Suppressor macrophage (primary cell): ENCODE results near the gene SLC6A18.
"Not testable (repeated sequence)": the region's sequence is repeated elsewhere in the genome, so short reads cannot be mapped to it uniquely, and the experiment has no call there.

Experiments used
- DNase-seq, 4 experiments: peaks; one replicate each; pipeline ENCODE4 v3.0.0-alpha.2; 2020 to 2022

The SLC6A18 gene

DNA sequence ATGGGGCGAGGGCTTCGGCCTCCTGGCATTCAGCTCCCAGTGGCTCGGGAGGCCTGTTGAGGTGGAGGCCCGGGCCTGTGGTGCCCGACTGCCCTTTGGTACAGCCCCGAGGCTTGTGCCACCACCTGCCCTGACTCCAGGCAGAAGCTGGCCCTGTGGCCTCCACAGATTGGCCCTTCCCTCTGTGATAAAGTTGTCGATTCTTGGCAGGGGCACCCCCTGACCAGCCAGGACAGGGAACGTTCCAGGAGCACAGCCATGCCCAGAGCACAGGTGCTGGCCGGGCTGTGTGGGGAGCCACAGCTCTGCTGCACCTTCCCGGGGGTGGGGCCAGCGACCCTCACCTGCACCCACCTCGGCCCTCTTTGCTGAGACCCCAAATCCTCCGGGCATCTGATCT lies 32.7 kb downstream of the SLC6A18 start:
- no peak for DNase-seq

GRCh38 chr5:1259806-1260480 lies 34.8 kb downstream of the SLC6A18 start:
- DNase-seq: no peak

DNA sequence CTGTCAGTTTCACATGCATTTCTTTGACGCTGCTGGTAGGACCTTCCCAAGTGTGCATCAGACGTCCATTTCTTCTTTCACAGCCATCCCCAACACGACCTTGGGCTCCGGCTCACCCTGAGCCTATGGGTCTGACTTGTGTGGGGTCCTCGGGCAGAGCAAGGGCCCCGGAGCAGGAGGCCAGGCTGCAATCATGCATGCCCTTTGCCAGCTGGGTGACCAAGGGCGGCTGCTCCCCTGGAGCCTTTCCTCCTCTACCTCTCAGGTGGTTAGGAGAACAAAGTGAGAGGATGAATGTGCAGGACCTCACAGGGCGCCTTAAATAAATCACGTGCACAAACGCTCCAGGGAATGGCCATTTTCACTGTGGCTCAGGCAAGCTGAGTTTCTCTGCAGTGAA lies 36.5 kb downstream of the SLC6A18 start:
- DNase-seq: no peak

- no peak for DNase-seq
Observed at GRCh38 chr5:1262381-1262780, 37.2 kb downstream of the SLC6A18 start.

DNA sequence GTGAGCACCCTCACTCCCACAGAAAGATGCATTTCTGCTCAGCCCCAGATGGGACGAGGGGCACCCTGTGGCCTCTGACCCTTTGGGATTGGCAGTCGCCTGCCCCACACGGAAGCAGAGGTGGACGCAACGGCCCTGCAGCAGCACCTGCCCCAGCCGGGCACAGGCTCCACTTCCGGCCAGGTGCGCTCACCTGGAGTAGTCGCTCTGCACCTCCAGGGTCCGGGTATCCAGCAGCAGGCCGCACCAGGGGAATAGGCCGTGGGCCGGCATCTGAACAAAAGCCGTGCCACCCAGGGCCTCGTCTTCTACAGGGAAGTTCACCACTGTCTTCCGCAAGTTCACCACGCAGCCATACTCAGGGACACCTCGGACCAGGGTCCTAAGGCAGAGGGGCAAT lies 39.0 kb downstream of the SLC6A18 start:
- DNase-seq: no peak

DNA sequence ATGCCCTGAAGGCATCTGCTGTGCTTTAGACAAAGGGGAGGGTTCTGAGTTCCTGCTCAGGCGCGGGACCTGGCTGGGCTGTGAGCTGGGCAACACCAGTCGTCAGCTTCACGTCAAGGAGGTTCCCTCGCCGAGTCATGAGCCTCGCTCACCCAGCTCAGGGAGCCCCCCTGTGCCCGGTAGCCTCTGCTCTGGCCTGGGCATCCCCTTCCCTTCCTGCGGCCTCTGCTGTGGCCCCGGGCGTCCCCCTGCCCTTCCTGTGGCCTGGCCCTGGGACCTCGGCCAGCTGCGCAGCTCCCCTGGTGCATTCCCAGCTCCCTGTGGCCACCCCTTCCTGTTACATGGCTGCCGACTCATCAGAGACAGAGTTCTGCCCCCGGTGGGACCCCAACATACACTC lies 39.8 kb downstream of the SLC6A18 start:
- DNase-seq: no peak

DNA sequence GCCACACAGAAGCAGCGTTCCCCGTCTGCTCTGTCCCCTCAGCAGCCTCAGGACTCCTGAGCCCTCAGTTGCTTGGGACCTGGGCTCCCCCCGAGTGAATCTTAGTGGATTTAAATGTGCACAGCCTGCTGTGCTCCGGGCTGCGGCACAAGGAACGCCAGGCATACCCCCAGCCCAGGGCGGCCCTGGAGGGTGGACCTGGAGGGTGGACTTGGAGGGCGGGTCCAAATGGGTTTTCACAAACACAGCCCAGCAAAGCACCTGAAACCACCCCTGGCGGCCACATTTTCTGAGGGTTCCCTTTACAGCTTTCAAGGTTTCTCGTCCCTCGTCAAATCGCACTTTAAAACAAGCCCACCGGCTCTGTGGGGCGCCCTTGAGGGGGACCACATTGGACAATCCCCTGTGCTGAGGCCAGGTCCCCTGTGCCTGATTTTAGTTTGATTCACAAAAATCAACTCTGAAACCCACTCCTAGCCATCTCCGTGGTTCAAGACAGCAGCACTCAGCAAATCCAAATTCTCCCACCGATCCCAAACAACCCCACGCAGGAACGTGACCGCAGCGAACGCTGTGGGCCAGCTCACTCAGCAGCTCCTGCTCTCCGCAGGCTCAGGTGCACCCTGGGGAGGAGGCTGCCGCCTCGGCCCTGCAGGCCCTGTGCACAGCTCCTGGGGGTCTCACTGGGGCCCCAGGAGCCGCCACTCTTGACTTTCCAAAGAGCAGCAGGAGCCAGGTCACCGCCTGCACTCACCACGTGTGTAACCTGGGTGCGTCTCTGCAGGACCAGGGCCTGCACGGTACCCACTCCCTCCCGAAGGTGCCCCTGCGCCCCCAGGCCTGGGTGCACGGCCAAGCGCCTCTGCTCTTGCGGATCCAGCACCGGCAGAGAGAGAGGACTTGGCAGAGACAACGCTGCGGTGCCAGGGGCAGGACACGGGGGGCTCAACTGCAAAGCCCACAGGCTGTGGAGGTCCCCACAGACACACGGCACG lies 40.6 kb downstream of the SLC6A18 start:
- no peak for DNase-seq

DNA sequence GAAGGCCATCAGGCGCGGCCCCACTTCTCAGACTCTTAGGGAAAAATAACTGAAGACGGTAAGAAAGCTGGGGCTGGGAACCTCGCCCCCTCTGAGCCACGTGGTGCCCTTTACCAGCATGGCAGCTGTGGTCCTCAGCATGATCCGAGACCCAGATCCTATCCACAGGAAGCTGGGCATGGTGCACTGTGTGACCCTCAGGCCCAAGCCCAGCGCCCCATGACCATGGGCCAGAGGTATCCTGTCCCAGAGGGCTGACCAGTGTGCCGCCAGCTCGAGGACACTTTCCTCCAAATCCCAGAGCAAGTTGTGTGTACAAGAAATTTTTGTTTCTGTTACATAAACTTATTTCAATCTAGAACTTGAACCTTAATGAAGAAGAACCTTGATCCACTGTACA lies 41.6 kb downstream of the SLC6A18 start:
- DNase-seq: no peak

DNA sequence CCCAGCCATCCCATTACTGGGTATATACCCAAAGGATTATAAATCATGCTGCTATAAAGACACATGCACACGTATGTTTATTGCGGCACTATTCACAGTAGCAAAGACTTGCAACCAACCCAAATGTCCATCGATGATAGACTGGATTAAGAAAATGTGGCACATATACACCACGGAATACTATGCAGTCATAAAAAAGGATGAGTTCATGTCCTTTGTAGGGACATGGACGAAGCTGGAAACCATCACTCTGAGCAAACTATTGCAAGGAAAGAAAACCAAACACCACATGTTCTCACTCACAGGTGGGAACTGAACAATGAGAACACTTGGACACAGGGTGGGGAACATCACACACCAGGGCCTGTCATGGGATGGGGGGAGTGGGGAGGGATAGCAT lies 42.3 kb downstream of the SLC6A18 start:
- DNase-seq: not testable (repeated sequence)

DNA sequence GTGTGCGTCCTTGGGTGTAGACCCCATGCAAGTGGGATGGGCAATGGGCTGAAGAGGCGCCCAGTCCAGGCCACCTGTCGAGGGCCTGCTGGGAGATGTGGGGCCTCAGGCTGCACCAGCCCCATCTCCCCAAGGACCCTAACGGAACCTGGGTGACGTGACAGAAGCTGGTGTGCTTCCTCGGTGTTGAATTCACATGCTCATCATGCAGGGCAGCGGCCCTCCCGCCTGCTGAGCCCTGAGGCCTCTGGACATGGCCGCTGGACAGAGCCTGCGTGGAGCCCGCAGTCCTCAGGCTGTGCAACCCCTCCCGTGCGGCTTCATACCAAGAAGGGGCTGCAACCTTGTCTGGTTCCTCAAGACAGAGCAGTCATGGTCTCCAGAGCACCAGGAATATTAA lies 42.9 kb downstream of the SLC6A18 start:
- DNase-seq: no peak

- DNase-seq: no peak
Observed at GRCh38 chr5:1268666-1269065, 43.5 kb downstream of the SLC6A18 start.

- no peak for DNase-seq
Observed at GRCh38 chr5:1270426-1270825, 45.2 kb downstream of the SLC6A18 start.

GRCh38 chr5:1270933-1271914 lies 46.0 kb downstream of the SLC6A18 start:
- no peak for DNase-seq

- DNase-seq: no peak
Observed at GRCh38 chr5:1272201-1272600, 47.0 kb downstream of the SLC6A18 start.

DNA sequence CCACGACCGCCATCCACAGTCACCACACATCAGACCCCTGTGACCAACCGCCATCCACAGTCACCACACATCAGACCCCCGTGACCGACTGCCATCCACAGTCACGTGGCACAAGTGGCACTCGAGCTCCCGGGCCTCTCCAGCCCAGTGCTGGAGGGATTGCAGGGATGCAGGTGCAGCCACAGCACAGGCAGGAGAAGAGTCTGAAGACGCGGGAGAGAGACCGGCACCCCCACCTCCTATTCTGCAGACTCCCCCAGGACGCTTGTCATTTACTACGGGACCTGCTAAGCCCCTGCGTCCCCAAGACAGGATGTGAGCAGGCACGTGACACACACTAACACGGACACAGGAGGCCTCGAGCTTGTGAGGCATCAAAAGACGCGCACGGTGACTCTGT lies 48.6 kb downstream of the SLC6A18 start:
- no peak for DNase-seq

GRCh38 chr5:1274471-1274870 lies 49.3 kb downstream of the SLC6A18 start:
- no peak for DNase-seq

DNA sequence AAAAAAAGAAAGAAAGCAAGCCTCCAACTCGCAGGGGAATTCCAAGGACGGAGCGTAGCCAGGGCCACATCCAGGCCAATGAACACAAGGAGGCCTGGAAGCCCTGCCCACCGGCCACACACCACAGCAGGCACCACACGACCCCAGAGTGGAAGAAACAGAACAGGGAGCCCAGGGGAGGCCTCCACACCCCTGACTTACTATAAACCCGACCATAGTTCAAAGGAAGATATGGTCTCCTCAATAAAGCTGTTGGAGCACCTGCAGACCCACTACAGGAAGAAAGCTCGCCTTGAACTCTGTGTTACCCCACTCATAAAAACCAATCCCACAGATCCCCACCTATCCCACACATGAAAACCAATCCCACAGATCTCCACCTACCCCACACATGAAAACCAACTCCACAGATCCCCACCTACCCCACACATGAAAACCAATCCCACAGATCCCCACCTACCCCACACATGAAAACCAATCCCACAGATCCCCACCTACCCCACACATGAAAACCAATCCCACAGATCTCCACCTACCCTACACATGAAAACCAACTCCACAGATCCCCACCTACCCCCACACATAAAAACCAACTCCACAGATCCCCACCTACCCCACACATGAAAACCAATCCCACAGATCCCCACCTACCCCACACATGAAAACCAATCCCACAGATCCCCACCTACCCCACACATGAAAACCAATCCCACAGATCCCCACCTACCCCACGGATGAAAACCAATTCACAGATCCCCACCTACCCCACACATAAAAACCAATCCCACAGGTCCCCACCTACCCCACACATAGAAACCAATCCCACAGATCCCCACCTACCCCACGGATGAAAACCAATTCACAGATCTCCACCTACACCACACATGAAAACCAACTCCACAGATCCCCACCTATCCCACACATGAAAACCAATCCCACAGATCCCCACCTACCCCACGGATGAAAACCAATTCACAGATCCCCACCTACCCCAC lies 50.5 kb downstream of the SLC6A18 start:
- not testable (repeated sequence) for DNase-seq

GRCh38 chr5:1276930-1277329 lies 51.7 kb downstream of the SLC6A18 start:
- no peak for DNase-seq

DNA sequence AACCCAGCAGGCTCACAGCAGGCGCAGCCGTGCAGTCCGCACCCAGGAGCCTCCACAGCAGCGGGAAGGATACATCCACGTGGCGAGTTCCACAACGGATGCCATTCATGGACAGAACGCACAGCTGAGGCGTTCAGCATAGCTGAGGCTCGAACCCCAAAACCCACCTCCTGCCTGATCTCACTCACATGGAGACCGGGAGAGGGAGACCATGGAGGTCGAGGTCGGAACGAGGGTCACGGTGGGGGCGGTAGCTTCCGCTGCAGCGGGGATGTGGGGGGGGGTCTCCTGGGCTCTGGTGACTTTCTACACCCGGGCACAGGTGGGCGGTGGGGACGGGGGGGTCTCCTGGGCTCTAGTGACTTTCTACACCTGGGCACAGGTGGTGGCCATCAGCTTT lies 52.1 kb downstream of the SLC6A18 start:
- no peak for DNase-seq

DNA sequence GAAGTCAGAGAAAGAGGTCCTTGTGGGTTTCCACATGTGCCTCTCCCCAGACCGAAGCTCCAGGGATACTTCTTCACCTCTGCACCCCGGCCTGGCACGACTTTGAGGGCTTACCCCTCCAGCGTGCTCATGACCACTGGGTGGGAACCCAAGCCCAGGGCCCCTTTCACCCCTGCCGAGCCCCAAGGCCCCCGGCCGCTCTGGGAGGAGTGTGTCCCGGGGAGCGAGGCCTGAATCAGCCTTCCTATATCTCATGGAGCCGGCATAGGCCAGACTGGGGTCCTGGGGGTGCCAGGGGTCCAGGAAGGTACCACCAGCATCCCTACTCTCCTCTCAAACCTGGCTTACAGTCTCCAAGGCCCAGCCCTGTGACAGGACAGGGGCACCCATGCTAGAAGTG lies 52.6 kb downstream of the SLC6A18 start:
- no peak for DNase-seq

GRCh38 chr5:1278216-1278615 lies 53.0 kb downstream of the SLC6A18 start:
- DNase-seq: no peak
